GM12801 (cell line): Measurements from ENCODE around the gene SYT9.

ENCODE experiments used
- TF ChIP-seq, protein P1 (sequence below): IDR thresholded peaks from one replicate; pipeline ENCODE4 v1.5.1; 2011; ENCODE audit warnings: control low read depth; ENCODE audit not compliant: insufficient read length; ENCODE audit errors: extremely low read depth

The SYT9 gene

DNA sequence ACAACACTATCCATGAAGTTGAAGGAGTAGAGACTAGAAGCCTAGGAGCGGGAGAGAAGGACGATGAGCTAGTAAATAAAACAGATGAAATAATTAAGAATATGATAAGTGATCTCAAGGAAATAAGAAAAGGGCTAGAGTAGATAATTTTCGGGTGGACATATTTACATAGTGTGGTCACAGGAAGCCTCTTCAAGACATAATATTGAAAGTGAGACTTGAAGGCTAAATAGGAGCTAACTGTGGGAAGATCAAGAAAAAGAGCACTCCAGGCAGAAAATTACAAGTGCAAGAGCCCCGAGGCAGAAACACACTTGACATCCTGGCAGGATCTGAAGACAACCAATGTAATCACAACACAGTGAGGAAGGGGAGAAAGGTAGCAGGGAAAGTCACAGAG, 250.2 kb downstream of the SYT9 start:
- TF ChIP-seq, protein P1, sequence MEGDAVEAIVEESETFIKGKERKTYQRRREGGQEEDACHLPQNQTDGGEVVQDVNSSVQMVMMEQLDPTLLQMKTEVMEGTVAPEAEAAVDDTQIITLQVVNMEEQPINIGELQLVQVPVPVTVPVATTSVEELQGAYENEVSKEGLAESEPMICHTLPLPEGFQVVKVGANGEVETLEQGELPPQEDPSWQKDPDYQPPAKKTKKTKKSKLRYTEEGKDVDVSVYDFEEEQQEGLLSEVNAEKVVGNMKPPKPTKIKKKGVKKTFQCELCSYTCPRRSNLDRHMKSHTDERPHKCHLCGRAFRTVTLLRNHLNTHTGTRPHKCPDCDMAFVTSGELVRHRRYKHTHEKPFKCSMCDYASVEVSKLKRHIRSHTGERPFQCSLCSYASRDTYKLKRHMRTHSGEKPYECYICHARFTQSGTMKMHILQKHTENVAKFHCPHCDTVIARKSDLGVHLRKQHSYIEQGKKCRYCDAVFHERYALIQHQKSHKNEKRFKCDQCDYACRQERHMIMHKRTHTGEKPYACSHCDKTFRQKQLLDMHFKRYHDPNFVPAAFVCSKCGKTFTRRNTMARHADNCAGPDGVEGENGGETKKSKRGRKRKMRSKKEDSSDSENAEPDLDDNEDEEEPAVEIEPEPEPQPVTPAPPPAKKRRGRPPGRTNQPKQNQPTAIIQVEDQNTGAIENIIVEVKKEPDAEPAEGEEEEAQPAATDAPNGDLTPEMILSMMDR: no peak

- TF ChIP-seq, protein P1: no peak
These were observed 254.5 kb downstream of the SYT9 start for GRCh38 chr11:7506243-7506642.

DNA sequence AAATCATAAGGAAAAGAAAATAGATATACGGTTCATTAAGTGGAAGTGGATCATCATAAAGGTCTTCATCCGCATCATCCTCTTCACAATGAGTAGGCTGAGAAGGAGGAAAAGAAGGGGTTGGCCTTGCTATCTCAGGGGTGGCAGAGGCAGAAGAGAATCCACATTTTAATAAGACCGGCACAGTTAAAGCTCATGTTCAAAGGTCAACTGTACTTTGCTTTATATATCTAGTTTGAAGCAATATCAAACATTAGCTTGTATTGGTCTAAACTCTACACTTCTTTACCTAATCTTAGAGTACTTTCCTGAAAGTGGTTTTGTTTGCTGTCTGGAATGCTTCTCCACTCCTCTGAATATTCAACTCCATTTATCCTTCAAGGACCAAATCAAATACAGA, 256.4 kb downstream of the SYT9 start:
- TF ChIP-seq, protein P1: no peak

DNA sequence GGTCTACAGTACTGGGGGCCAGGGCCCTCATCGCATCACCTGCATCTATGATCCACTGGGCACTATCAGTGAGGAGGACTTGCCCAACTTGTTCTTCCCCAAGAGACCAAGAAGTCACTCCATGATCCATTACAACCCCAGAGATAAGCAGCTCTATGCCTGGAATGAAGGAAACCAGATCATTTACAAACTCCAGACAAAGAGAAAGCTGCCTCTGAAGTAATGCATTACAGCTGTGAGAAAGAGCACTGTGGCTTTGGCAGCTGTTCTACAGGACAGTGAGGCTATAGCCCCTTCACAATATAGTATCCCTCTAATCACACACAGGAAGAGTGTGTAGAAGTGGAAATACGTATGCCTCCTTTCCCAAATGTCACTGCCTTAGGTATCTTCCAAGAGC, 258.3 kb downstream of the SYT9 start:
- TF ChIP-seq, protein P1: no peak

DNA sequence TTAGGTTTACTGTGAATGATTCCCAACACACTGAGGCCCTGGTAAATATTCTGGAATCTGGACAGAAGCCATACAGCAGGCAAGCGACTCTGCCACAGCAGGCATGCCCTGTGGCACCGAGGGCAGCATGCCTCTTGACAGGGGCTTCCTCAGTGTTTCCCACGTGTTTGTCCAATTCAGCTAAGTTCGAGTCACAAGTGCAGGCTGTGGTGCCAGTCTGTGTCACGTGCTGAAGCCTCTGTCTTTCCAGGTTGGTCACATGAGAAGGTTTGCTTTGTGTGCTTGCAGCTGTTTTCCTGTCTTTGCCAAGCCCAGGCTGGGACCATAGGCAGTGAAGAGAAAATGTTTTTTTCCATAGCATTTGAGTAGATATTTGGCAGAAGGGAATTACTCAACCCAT, 259.7 kb downstream of the SYT9 start:
- TF ChIP-seq, protein P1: no peak

DNA sequence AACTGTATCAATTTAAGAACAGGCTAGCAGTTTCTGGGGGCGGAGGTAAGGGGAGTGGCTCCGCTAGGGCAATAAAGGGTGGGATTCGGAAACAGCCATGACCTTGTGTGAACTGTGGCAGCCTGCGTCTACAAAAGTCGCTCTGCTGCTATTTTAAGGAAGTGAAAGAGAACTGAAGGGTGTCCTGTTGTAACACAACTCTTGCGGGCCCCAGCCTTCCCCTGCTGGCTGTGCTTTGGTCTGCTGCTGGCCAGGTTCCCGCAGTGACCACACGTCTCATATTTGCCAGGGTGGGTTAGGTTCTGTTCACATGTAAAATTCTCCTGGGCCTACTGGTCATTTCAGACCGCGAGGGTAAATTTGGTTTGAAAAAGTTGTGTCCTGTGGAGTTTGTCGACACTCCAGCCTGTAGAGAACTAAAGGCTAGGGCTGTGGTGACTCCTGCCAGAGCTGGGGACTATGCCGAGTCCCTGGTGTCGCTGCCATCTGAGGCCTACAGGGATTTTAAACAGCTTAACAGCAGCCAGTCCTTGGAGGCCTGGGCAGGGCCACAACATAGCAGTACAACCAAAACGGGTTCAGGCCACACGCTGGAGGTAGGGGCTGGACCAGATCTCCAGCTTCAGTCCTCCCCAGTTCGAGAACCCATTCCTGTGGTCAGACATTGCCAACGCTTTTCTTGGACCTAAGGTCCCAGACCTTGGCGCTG, 261.0 kb downstream of the SYT9 start:
- TF ChIP-seq, protein P1: no peak

DNA sequence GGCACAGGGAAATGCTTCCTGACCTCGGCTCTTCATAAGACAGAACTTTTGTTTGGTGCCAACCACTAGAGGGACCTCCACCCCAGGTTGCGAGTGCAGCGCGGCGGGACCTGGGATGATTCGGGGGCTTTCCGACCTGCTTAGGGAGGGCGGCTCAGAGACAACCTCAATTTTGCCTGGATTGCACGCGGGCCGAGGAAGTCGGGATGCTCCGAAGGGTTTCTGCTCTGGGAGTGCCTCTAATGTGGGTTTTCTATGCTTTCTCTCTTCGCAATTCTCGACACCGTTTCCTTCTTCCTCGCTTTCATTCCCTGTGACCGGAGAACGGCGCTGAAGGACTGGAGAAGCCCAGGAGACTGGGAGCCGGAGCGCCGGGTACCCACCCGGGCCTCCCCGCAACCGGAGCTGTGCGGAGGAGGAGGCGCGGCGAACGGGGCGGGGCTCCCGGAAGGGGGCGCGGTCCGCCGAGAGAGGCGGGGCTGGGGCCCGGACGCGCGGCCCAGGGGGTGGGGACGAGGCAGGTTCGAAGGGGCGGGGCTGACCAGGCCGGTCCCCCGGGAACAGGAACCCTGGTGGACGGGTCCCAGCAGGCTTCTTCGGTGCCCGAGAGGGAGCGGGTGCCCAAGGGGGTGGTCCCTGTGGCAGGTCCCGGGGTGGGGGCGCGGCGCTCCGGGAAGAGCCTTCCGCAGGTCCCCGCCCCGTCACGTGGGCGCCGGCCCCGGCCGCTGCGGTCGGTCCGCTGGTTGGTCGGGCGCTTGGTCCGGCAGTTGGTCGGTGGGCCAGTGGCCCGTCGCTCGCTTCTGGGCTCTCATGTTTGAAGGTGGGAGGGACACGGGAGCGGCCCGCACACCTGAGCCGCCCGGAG, 261.8 kb downstream of the SYT9 start, which contains the start of gene PPFIBP2:
TSS of gene PPFIBP2 (plus strand) at position 766 of the 865 bp plus-strand sequence. CDS start 35,477 bp downstream, outside the sequence.
- TF ChIP-seq, protein P1: no peak
